Measurements from ENCODE around the gene KLC1. TPM values are rescaled to one million over a fixed set of nuclear protein-coding genes. Genes with fewer than 3 reads are reported as not detected.

Gene KLC1
- total and polyA plus RNA-seq, 2 of the 13 experiments (the other 11 are each of a cell fraction or from before 2014, with no cell fraction given) = 53.2 to 63.5 TPM

DNA sequence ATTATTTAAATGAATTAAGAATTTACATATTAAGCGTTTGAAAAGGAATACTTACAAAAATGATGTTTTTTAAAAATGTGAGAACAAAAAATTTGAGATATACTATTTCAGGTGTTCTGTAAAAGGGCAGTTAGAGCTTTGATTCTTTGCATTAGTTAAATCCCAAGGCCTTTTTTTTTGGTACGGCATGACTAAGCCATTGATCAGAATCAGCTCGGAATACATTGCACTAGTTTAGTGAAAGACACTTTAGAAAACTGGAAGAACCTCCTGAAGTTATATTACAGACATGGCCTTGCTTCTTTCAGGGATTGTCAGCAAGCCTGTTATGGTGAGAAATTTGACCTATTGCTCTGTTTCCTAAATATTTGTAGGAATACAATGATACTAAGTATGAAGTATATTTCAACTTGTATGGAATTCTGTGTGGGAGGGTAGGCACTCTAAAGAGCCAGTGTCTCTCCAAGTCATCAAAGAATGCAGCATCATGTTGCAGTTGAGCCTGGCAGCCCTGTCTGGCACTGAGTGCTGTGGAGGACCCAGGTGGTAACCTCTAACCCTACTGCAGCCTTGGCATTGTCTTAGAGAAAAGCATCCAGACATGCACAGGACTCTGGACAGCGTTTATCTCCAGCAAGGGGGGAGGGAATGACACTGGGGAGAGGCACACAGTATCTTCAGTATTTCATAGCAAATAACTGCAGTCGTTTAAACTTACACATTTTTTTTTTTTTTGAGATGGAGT lies 1.5 kb downstream of the KLC1 start:
- Histone ChIP-seq H3K27ac (ENCODE audit: extremely low read length, insufficient read depth, low read length) (peak overlapping the region; percentile 87), H3K4me1 (ENCODE audit: insufficient read depth, low read length) (peaks cover 35% of the 10 kb centered on the region), H3K27me3 (ENCODE audit: control insufficient read depth in 1 of 2, insufficient read depth in 2 of 2, low read length in 2 of 2) (no peaks in the 10 kb centered on the region; a peak in 1 of 5 replicates), H3K79me2 (ENCODE audit: insufficient read depth, low read length) (peaks cover 51% of the 10 kb centered on the region), H4K20me1 (ENCODE audit: insufficient read depth, low read length) (peaks cover 32% of the 10 kb centered on the region), H3K4me3 (replicated peaks in 1 of 3; ENCODE audit: insufficient read depth in 1 of 3, low read depth in 2 of 3, low read length in 3 of 3) (peak overlapping the region; percentile 86 to 99 (median 98)), H3K9ac (ENCODE audit: insufficient read depth, low read depth, low read length) (peak overlapping the region; percentile 94; the same call in 1 of the 2 replicates), H2AFZ (ENCODE audit: low read length) (no peak overlapping the region), H3K36me3 (replicated peaks in 1 of 2; ENCODE audit: control insufficient read depth in 1 of 2, insufficient read depth in 2 of 2, low read length in 2 of 2) (no peaks in the 10 kb centered on the region), H3K9me3 (ENCODE audit: low read length) (no peaks in the 10 kb centered on the region), H3K4me2 (ENCODE audit: low read depth, low read length) (peak overlapping the region; percentile 96)
- intact Hi-C loops (cut with micrococcal nuclease; ENCODE audit: unreplicated experiment) = no loop called here
- TF ChIP-seq, protein P1, sequence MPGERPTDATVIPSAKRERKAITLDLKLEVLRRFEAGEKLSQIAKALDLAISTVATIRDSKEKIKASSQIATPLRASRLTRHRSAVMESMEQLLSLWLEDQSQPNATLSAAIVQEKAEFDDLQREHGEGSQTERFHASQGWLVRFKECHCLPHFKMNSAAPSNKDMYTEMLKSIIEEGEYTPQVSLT (CRISPR knock-in tag; IDR thresholded peaks at IDR 0.05; ENCODE audit: borderline replicate concordance, low read depth) = no peak
- TF ChIP-seq ISX (CRISPR knock-in tag; conservative IDR thresholded peaks at IDR 0.05) = no peak
- ATAC-seq (no peak), FAIRE-seq (no peak), DNase-seq (ENCODE audit: low spot score) (no peak)
- in situ Hi-C loops (cut with HindIII; ENCODE audit: extremely low pct_ligation_motif_present, low pct_unique_long_range_greater_than_20kb) = no loop called here
- 9% methylated on average over 5 of the region's 5 CpGs for WGBS (ENCODE audit: low lambda C conversion rate)
- BruUV-seq (replicated peaks) = TSS peak; percentile 74
- POLR2A ChIA-PET = no interaction called here
- CTCF ChIA-PET (ENCODE audit: low intra/inter-chr PET ratio, low total read pairs) = no interaction called here

DNA sequence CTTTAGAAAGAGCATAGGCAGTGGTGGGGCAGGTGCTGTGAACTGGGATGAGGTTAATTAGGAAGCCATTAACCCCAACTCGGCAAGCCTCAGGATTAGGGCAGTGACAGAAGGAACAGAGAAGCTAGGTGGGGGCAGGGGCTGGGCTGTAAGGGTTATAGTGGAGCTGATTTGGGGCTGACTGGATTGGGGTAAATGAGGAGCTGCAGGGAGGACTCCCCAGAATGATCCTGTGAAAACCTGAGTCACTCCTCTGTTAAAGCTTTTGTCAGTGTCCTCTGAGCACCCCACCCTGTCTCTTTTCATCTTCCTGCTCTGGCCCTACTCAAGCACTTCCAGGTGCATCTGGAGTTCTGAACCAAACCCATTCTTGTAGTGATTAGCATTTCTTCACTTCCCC lies 4.4 kb downstream of the KLC1 start:
- H3K4me3 ChIP-seq (replicated peaks in 1 of 3; ENCODE audit: insufficient read depth in 1 of 3, low read depth in 2 of 3, low read length in 3 of 3) = no peak overlapping the region
- peaks cover 0 to 7% of the 10 kb centered on the region in 2 experiments; a peak in 1 of 5 replicates for H3K36me3 ChIP-seq (replicated peaks in 1 of 2; ENCODE audit: control insufficient read depth in 1 of 2, insufficient read depth in 2 of 2, low read length in 2 of 2)
- ChIA-PET POLR2A (no interaction called here), CTCF (ENCODE audit: low intra/inter-chr PET ratio, low total read pairs) (no interaction called here)
- H3K79me2 ChIP-seq (ENCODE audit: insufficient read depth, low read length) = peaks cover 78% of the 10 kb centered on the region
- no peaks in the 10 kb centered on the region; a peak in 1 of 5 replicates for H3K27me3 ChIP-seq (ENCODE audit: control insufficient read depth in 1 of 2, insufficient read depth in 2 of 2, low read length in 2 of 2)
- no peak overlapping the region for H3K27ac ChIP-seq (ENCODE audit: extremely low read length, insufficient read depth, low read length)
- WGBS (ENCODE audit: low lambda C conversion rate) = 92% methylated on average over 1 of the region's 1 CpG
- DNase-seq (ENCODE audit: low spot score) (no peak), ATAC-seq (no peak), FAIRE-seq (no peak)
- BruUV-seq (replicated peaks) = no TSS peak
- peaks cover 35% of the 10 kb centered on the region for H4K20me1 ChIP-seq (ENCODE audit: insufficient read depth, low read length)
- TF ChIP-seq ZNF263 (CRISPR knock-in tag; IDR thresholded peaks at IDR 0.05) = peak; percentile 64
- TF ChIP-seq, protein P2, sequence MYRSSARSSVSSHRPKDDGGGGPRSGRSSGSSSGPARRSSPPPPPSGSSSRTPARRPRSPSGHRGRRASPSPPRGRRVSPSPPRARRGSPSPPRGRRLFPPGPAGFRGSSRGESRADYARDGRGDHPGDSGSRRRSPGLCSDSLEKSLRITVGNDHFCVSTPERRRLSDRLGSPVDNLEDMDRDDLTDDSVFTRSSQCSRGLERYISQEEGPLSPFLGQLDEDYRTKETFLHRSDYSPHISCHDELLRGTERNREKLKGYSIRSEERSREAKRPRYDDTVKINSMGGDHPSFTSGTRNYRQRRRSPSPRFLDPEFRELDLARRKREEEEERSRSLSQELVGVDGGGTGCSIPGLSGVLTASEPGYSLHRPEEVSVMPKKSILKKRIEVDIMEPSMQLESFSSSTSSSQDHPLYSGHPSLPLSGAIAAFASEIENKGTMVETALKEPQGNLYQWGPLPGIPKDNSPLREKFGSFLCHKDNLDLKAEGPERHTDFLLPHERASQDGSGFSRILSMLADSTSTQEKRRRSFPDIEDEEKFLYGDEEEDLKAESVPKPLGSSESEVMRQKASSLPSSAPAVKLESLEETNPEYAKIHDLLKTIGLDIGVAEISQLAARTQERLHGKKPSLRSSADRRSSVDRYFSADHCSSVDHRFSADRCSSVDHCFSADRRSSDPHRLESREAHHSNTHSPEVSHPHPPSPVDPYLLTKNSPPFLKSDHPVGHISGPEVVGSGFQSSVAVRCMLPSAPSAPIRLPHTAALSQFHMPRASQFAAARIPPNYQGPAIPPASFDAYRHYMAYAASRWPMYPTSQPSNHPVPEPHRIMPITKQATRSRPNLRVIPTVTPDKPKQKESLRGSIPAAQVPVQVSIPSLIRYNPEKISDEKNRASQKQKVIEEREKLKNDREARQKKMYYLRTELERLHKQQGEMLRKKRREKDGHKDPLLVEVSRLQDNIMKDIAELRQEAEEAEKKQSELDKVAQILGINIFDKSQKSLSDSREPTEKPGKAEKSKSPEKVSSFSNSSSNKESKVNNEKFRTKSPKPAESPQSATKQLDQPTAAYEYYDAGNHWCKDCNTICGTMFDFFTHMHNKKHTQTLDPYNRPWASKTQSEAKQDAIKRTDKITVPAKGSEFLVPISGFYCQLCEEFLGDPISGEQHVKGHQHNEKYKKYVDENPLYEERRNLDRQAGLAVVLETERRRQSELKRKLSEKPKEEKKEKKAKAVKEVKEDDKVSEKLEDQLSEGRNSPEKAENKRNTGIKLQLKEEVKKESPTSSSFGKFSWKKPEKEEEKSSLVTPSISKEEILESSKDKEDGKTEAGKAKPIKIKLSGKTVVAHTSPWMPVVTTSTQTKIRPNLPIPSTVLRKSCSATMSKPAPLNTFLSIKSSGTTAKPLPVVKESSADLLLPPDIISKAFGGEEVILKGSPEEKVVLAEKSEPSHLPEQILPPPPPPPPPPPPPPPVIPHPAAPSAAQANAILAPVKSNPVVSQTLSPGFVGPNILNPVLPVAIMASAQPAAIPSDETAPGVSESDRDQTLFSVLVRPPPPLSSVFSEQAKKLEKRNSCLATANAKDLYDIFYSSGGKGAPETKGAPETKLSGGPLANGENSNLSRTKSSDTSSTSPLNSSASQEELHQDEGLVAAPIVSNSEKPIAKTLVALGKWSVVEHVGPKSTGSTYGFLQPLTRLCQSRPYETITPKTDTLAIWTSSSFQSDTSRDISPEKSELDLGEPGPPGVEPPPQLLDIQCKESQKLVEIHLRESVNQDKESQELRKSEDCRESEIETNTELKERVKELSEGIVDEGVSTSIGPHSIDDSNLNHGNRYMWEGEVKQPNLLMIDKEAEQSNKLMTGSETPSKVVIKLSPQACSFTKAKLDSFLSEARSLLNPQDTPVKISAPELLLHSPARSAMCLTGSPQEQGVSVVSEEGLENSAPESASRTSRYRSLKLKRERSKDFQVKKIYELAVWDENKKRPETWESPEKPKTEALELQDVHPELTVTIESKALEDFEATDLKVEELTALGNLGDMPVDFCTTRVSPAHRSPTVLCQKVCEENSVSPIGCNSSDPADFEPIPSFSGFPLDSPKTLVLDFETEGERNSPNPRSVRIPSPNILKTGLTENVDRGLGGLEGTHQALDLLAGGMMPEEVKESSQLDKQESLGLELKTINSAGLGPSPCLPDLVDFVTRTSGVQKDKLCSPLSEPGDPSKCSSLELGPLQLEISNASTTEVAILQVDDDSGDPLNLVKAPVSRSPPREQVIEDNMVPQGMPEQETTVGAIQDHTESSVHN (CRISPR knock-in tag; IDR thresholded peaks at IDR 0.05) = no peak
- in situ Hi-C loops (cut with HindIII; ENCODE audit: extremely low pct_ligation_motif_present, low pct_unique_long_range_greater_than_20kb) = no loop called here
- intact Hi-C loops (cut with micrococcal nuclease; ENCODE audit: unreplicated experiment) = no loop called here
- no peak overlapping the region for H3K9ac ChIP-seq (ENCODE audit: insufficient read depth, low read depth, low read length)
- no peak overlapping the region for H2AFZ ChIP-seq (ENCODE audit: low read length)
- H3K4me2 ChIP-seq (ENCODE audit: low read depth, low read length) = no peak overlapping the region
- H3K4me1 ChIP-seq (ENCODE audit: insufficient read depth, low read length) = peaks cover 9% of the 10 kb centered on the region
- no peaks in the 10 kb centered on the region for H3K9me3 ChIP-seq (ENCODE audit: low read length)

All from HepG2 (cell line).